HCT116 (cell line): ENCODE data around the gene ADAMTS16. TPM values are rescaled to one million over a fixed set of nuclear protein-coding genes. Genes with fewer than 3 reads are reported as not detected.

Experiments
- ATAC-seq: fragments of 200-7000 bp; cut with Tn5 transposase; 2 replicates; pipeline ENCODE4 v1.9.1; 2020; ENCODE audit warnings: mild to moderate bottlenecking, moderate library complexity
- BruUV-seq: library from RNA; stranded (reverse); fragments of 400-500 nt; replicated peaks from 2 replicates; lab custom pipeline; 2021; lab: Mats Ljungman, UMichigan
- CTCF ChIA-PET: fragments of 300-600 bp; sonication (Branson Sonifier 250); formaldehyde crosslinking; loops from one replicate; lab custom pipeline; 2021; ENCODE audit warnings: antibody characterized with exemption; lab: Charles Lee
- POLR2A ChIA-PET: fragments of 300-600, 350-600 bp; sonication (Branson Sonifier 250); formaldehyde crosslinking; loops from one replicate; lab custom pipeline; 2021; ENCODE audit warnings: antibody characterized with exemption; lab: Charles Lee
- RAD21 ChIA-PET, 2 experiments: fragments of 300-600 bp; sonication (Branson Sonifier 250); formaldehyde crosslinking; loops; one replicate each; lab custom pipeline; 2023; ENCODE audit warnings: low total read pairs in 2 of 2; ENCODE audit not compliant: uncharacterized antibody in 2 of 2, unreplicated experiment in 2 of 2, low non-redundant PET in 1 of 2; lab: Charles Lee
- DNase-seq: peaks from one replicate; pipeline ENCODE4 v3.0.0-alpha.2; 2010; ENCODE audit warnings: low read depth, low spot score
- H2AFZ ChIP-seq: fragments of 200-600 bp; shearing (Covaris generic), sonication (generic); 2 replicates; pipeline ENCODE4 v1.6.1; 2017; ENCODE audit warnings: low read depth, mixed run types, mixed read lengths, antibody characterized with exemption, low read length; ENCODE audit not compliant: poor library complexity, severe bottlenecking
- H3K27ac ChIP-seq: 2 replicates; pipeline ENCODE4 v1.5.1; 2012; ENCODE audit warnings: low read depth, low read length
- H3K27me3 ChIP-seq: fragments of 200-600 bp; sonication (generic); 2 replicates; pipeline ENCODE4 v1.6.1; 2016; ENCODE audit warnings: mixed run types, low read length, mixed read lengths; ENCODE audit not compliant: insufficient read depth
- H3K36me3 ChIP-seq, 2 experiments: fragments of 200-500 bp in 1 of 2; fragments of 200-600 bp in 1 of 2; sonication (Bioruptor generic) in 1 of 2; sonication (generic) in 1 of 2; 2 replicates each; pipeline versions ENCODE4 v1.5.1 to v1.6.1; 2014 to 2016; ENCODE audit warnings: low read length in 2 of 2, inconsistent platforms in 1 of 2, mixed read lengths in 1 of 2, mixed run types in 1 of 2; ENCODE audit not compliant: insufficient read depth in 2 of 2, control insufficient read depth in 1 of 2
- H3K4me1 ChIP-seq, 2 experiments: fragments of 200-600 bp in 1 of 2; sonication (generic) in 1 of 2; 2 replicates each; pipeline versions ENCODE4 v1.5.1 to v1.6.1; 2012 to 2017; ENCODE audit warnings: low read length in 2 of 2, inconsistent platforms in 1 of 2, mild to moderate bottlenecking in 1 of 2, mixed read lengths in 1 of 2, mixed run types in 1 of 2, moderate library complexity in 1 of 2; ENCODE audit not compliant: insufficient read depth in 2 of 2, control insufficient read depth in 1 of 2
- H3K4me2 ChIP-seq: fragments of 200-600 bp; sonication (generic); 2 replicates; pipeline ENCODE4 v1.6.1; 2017; ENCODE audit warnings: mixed run types, low read length, mixed read lengths
- H3K4me3 ChIP-seq, 2 experiments: fragments of 200-600 bp in 1 of 2; sonication (generic) in 1 of 2; replicated peaks in 1 of 2; 2 replicates each; pipeline ENCODE4 v1.5.1; 2011 to 2016; ENCODE audit warnings: low read length in 2 of 2, control low read depth in 1 of 2, low read depth in 1 of 2, mild to moderate bottlenecking in 1 of 2, mixed read lengths in 1 of 2, mixed run types in 1 of 2
- H3K79me2 ChIP-seq: fragments of 200-600 bp; sonication (generic); 2 replicates; pipeline ENCODE4 v1.6.1; 2017; ENCODE audit warnings: mild to moderate bottlenecking, mixed run types, low read length, moderate library complexity, mixed read lengths; ENCODE audit not compliant: insufficient read depth
- H3K9ac ChIP-seq: fragments of 200-600 bp; sonication (generic); 2 replicates; pipeline ENCODE4 v1.6.1; 2016; ENCODE audit warnings: low read length, mixed read lengths
- H3K9me2 ChIP-seq: fragments of 200-600 bp; sonication (generic), shearing (Covaris generic); 2 replicates; pipeline ENCODE4 v1.6.1; 2017; ENCODE audit warnings: mixed run types, mild to moderate bottlenecking, moderate library complexity; ENCODE audit not compliant: insufficient read depth
- H3K9me3 ChIP-seq, 2 experiments: fragments of 200-500 bp in 1 of 2; fragments of 200-600 bp in 1 of 2; sonication (Bioruptor generic) in 1 of 2; sonication (generic) in 1 of 2; 2 replicates each; pipeline ENCODE4 v1.6.1; 2014 to 2017; ENCODE audit warnings: low read length in 2 of 2, mixed read lengths in 2 of 2, inconsistent platforms in 1 of 2, low read depth in 1 of 2, mild to moderate bottlenecking in 1 of 2, mixed run types in 1 of 2, moderate library complexity in 1 of 2; ENCODE audit not compliant: control insufficient read depth in 1 of 2, insufficient read depth in 1 of 2
- H4K20me1 ChIP-seq: fragments of 200-600 bp; sonication (generic), shearing (Covaris generic); 2 replicates; pipeline ENCODE4 v1.6.1; 2017; ENCODE audit warnings: mixed run types, mild to moderate bottlenecking, moderate library complexity; ENCODE audit not compliant: insufficient read depth
- ELF1 ChIP-seq: IDR thresholded peaks from 2 replicates; pipeline ENCODE4 v1.6.1; 2012; ENCODE audit warnings: low read depth, borderline replicate concordance
- EZH2 ChIP-seq: fragments of 200-600 bp; sonication (generic); IDR thresholded peaks from 2 replicates; pipeline ENCODE4 v1.6.1; 2017; ENCODE audit warnings: antibody characterized with exemption, mixed run types
- RAD21 ChIP-seq: IDR thresholded peaks from 2 replicates; pipeline ENCODE4 v1.6.1; 2012; ENCODE audit warnings: low read depth, mild to moderate bottlenecking
- SIN3A ChIP-seq: IDR thresholded peaks from 2 replicates; pipeline ENCODE4 v1.6.1; 2012; ENCODE audit warnings: low read depth
- intact Hi-C: fragments of 100-400 bp; cut with micrococcal nuclease; formaldehyde crosslinking; loops from 2 replicates; pipeline ENCODE4 v1.10.0; 2022
- total RNA-seq: library from RNA; stranded (reverse); gene quantifications from one replicate; pipeline ENCODE4 v1.2.1, GENCODE V29; 2021; ENCODE audit not compliant: unreplicated experiment
- TF ChIP-seq, protein P1 (sequence below), 3 experiments: fragments of 200-600 bp in 1 of 3; sonication (generic) in 1 of 3; IDR thresholded peaks in 2 of 3; conservative IDR thresholded peaks in 1 of 3; 2 replicates each; pipeline ENCODE4 v1.5.1; 2012 to 2017; ENCODE audit warnings: low read depth in 2 of 3, low read length in 2 of 3, antibody characterized with exemption in 1 of 3, borderline replicate concordance in 1 of 3, control low read depth in 1 of 3, mild to moderate bottlenecking in 1 of 3, mixed read lengths in 1 of 3, mixed run types in 1 of 3, moderate library complexity in 1 of 3; ENCODE audit not compliant: insufficient read depth in 1 of 3

ADAMTS16 gene
- total RNA-seq, 1 experiment from 2014 or later = 2.4 TPM

GRCh38 chr5:5141625-5142525 is 1.7 kb downstream of the ADAMTS16 start:
- no peak for TF ChIP-seq SIN3A
- no peak for TF ChIP-seq ELF1
- TF ChIP-seq RAD21 = peak; percentile 84
- no peak for TF ChIP-seq EZH2
- TF ChIP-seq, protein P1, sequence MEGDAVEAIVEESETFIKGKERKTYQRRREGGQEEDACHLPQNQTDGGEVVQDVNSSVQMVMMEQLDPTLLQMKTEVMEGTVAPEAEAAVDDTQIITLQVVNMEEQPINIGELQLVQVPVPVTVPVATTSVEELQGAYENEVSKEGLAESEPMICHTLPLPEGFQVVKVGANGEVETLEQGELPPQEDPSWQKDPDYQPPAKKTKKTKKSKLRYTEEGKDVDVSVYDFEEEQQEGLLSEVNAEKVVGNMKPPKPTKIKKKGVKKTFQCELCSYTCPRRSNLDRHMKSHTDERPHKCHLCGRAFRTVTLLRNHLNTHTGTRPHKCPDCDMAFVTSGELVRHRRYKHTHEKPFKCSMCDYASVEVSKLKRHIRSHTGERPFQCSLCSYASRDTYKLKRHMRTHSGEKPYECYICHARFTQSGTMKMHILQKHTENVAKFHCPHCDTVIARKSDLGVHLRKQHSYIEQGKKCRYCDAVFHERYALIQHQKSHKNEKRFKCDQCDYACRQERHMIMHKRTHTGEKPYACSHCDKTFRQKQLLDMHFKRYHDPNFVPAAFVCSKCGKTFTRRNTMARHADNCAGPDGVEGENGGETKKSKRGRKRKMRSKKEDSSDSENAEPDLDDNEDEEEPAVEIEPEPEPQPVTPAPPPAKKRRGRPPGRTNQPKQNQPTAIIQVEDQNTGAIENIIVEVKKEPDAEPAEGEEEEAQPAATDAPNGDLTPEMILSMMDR (IDR thresholded peaks at IDR 0.05 in 2 of 3, conservative IDR thresholded peaks at IDR 0.05 in 1 of 3; ENCODE audit: borderline replicate concordance in 1 of 3, insufficient read depth in 1 of 3, low read depth in 2 of 3, low read length in 2 of 3) = peak; percentile 60 to 78 (median 77)
- ATAC-seq = peak; percentile 26; the same call in 1 of the 2 replicates
- H3K27ac ChIP-seq = no peak overlapping the region
- no peak overlapping the region for H3K4me2 ChIP-seq
- no peaks in the 10 kb centered on the region for H3K36me3 ChIP-seq
- intact Hi-C loops = loop anchor here (1.0 kb wide), 2 partner anchors 252 to 277 kb away; no protein-coding TSS in a partner anchor
- ChIA-PET CTCF (interaction anchor here (0.7 to 1.5 kb wide), 5 partner anchors 252 to 279 kb away, joined by 3 to 5 read pairs (median 3); no protein-coding TSS in a partner anchor), RAD21 (no interaction called here), POLR2A (no interaction called here)
- peaks cover 10 to 20% of the 10 kb centered on the region in 2 experiments; a peak in 3 of 4 replicates for H3K4me1 ChIP-seq
- no TSS peak for BruUV-seq
- H4K20me1 ChIP-seq = no peaks in the 10 kb centered on the region
- H3K27me3 ChIP-seq = no peaks in the 10 kb centered on the region
- DNase-seq = peak; percentile 45
- H2AFZ ChIP-seq = no peak overlapping the region
- no peaks in the 10 kb centered on the region for H3K9me3 ChIP-seq
- H3K79me2 ChIP-seq = no peaks in the 10 kb centered on the region
- no peak overlapping the region for H3K9ac ChIP-seq
- H3K4me3 ChIP-seq = no peak overlapping the region
- H3K9me2 ChIP-seq = no peaks in the 10 kb centered on the region
